NT2/D1 (cell line): Measurements from ENCODE around the gene GPR162.

Experiments
- DNase-seq: peaks from one replicate; pipeline ENCODE4 v3.0.0-alpha.2; 2011; ENCODE audit warnings: low read depth, low spot score
- H3K27me3 ChIP-seq: 2 replicates; pipeline ENCODE4 v1.6.0; 2011; ENCODE audit warnings: mild to moderate bottlenecking; ENCODE audit not compliant: insufficient read length, insufficient read depth
- H3K36me3 ChIP-seq: 2 replicates; pipeline ENCODE4 v1.6.1; 2011; ENCODE audit warnings: mild to moderate bottlenecking, low read length, mixed read lengths; ENCODE audit not compliant: insufficient read depth, insufficient read length
- H3K4me1 ChIP-seq: 2 replicates; pipeline ENCODE4 v1.5.1; 2011; ENCODE audit not compliant: insufficient read depth, insufficient read length
- H3K4me3 ChIP-seq: 2 replicates; pipeline ENCODE4 v1.5.1; 2011; ENCODE audit warnings: low read depth; ENCODE audit not compliant: insufficient read length
- H3K9ac ChIP-seq: 2 replicates; pipeline ENCODE4 v1.6.0; 2011; ENCODE audit warnings: low read depth; ENCODE audit not compliant: insufficient read length
- H3K9me3 ChIP-seq: 2 replicates; pipeline ENCODE4 v1.5.1; 2011; ENCODE audit warnings: mild to moderate bottlenecking, low read length; ENCODE audit not compliant: insufficient read depth
- SUZ12 ChIP-seq: IDR thresholded peaks from 2 replicates; pipeline ENCODE4 v1.6.1; 2011; ENCODE audit not compliant: insufficient read length, insufficient read depth; ENCODE audit errors: extremely low read depth
- YY1 ChIP-seq: IDR thresholded peaks from 2 replicates; pipeline ENCODE4 v1.6.1; 2011; ENCODE audit not compliant: insufficient read length, insufficient read depth
- ZNF274 ChIP-seq: IDR thresholded peaks from 2 replicates; pipeline ENCODE4 v1.6.1; 2011; ENCODE audit warnings: mild to moderate bottlenecking, low read depth, low read length

The GPR162 gene

DNA sequence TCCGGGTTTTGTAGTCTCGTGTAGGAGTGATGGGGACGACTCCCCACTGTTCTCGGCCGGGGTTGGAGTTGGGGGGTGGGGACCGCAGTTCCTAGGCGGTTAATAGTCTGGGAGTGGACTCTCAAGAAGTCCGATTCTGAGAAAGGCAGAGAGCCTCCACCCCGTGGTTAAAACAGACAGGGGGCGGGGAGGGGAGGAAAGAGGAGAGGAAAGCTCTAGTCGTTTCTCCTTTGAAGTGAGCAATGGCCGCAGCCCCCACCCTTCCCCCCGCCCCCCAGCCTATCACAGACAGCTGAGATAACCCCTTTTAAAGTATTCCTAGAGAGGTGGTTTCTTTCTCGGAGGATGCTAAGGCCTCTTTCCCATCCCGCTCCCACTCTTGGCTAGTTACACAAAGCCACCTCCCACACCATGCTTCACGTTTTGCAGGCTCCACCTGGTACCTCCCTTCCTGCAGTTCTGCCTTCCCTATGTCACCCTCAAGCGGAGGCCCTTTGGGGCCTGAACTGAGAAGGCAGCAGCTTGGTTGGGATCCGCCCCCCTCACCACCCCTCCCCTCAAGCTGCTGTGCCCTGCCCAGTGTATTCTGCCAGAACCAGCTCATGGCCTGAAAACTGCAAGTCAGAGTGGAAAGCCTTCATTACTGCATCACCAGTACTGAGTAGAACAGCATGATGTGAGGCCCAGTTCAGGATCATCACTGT, 31.2 kb downstream of the GPR162 start:
- peak overlapping the region; percentile 74 for H3K9ac ChIP-seq
- H3K4me3 ChIP-seq = peak overlapping the region; percentile 90
- H3K27me3 ChIP-seq = no peaks in the 10 kb centered on the region
- no peaks in the 10 kb centered on the region for H3K9me3 ChIP-seq
- no peak for TF ChIP-seq YY1
- no peak for TF ChIP-seq SUZ12
- no peak for TF ChIP-seq ZNF274
- H3K4me1 ChIP-seq = peaks cover 9% of the 10 kb centered on the region
- DNase-seq = no peak
- H3K36me3 ChIP-seq = peaks cover 72% of the 10 kb centered on the region

DNA sequence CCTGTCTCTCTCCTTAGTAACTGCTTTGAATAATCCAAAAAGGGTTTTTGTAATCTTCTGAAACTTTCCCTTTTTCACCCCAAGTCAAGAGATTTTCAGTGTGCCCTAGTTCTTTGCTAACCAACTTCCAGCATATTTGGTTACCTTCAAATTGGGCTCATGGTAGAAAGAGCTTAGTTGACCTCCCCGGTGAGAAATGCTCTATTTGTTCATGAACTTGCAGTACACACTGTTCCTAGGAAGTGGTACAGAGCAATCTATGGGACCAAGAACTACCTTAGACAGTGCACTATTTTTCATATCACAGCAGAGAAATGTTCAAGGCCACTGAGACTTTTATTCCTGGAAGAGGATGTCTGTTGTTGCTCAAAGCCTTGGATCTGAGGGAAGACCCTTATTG, 32.0 kb downstream of the GPR162 start:
- Histone ChIP-seq H3K27me3 (no peaks in the 10 kb centered on the region), H3K9me3 (no peaks in the 10 kb centered on the region), H3K36me3 (peaks cover 73% of the 10 kb centered on the region), H3K4me1 (peaks cover 9% of the 10 kb centered on the region), H3K4me3 (peak overlapping the region; percentile 90), H3K9ac (peak overlapping the region; percentile 74)
- TF ChIP-seq YY1 (no peak), ZNF274 (no peak), SUZ12 (no peak)
- no peak for DNase-seq

DNA sequence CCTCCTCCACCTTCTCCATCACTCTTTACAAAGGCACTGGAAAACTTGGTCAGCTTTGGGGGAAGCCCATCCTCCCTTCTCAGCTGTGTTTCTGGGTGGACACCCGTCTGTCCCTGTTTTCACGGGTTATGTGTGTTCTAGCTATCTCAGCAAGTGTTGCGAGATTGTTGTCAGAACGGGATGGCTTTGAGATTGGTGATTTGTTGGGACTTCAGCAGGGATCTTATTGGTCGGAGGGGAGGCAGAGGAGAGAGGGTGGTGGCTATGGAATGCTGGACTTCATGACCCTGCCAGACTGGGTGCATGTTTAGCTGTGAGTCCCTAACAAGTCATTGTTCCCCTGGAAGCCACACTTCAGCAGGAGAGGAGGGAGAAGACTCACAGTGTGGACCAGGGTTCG, 32.4 kb downstream of the GPR162 start:
- H3K36me3 ChIP-seq = peaks cover 73% of the 10 kb centered on the region
- no peak overlapping the region for H3K4me3 ChIP-seq
- H3K9me3 ChIP-seq = no peaks in the 10 kb centered on the region
- TF ChIP-seq ZNF274 (no peak), SUZ12 (no peak), YY1 (no peak)
- peak overlapping the region; percentile 74 for H3K9ac ChIP-seq
- H3K4me1 ChIP-seq = peaks cover 9% of the 10 kb centered on the region
- H3K27me3 ChIP-seq = no peaks in the 10 kb centered on the region
- DNase-seq = no peak

DNA sequence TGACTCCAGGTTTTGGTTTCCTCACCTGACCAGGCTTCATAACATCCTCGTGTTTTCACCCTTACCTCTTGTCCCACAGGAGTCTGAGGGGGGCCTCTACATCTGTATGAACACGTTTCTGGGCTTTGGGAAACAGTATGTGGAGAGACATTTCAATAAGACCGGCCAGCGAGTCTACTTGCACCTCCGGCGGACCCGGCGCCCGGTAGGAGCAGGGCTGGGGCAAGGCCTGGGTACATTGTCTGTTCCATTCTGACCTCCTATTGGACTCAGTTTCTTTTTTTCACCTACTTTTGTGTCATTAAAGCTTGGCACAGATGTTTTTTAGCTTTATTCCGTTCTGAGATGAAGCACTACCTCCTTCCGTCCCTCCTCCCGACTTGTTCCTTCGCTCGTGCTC, 33.7 kb downstream of the GPR162 start:
- Histone ChIP-seq H3K4me3 (no peak overlapping the region), H3K36me3 (peaks cover 71% of the 10 kb centered on the region), H3K27me3 (no peaks in the 10 kb centered on the region), H3K9me3 (no peaks in the 10 kb centered on the region), H3K9ac (no peak overlapping the region), H3K4me1 (peaks cover 9% of the 10 kb centered on the region)
- DNase-seq = no peak
- no peak for TF ChIP-seq SUZ12
- no peak for TF ChIP-seq ZNF274
- TF ChIP-seq YY1 = no peak

DNA sequence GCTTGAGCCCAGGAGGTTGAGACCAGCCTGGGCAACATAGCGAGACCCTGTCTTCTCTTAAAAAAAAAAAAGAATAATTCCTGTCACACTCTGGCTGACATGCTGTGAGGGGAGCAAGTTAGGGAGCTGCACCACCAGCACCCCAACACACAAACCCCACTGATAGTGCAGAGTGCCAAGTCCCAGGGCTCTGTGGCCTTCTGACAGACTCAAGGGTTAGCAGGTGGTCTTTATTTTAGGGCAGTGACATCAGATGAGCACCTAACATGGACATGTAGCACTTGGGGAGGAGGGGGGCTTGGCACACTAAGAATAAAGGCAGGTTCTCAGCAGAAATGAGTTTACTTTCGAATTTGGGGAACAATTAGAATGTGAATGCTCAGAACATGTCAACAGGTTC, 37.2 kb downstream of the GPR162 start:
- H3K27me3 ChIP-seq = no peaks in the 10 kb centered on the region
- no peak for DNase-seq
- TF ChIP-seq SUZ12 = no peak
- no peak for TF ChIP-seq YY1
- no peak for TF ChIP-seq ZNF274
- no peaks in the 10 kb centered on the region for H3K9me3 ChIP-seq
- peaks cover 98% of the 10 kb centered on the region for H3K36me3 ChIP-seq
- H3K4me3 ChIP-seq = no peak overlapping the region
- peaks cover 5% of the 10 kb centered on the region for H3K4me1 ChIP-seq
- H3K9ac ChIP-seq = no peak overlapping the region

DNA sequence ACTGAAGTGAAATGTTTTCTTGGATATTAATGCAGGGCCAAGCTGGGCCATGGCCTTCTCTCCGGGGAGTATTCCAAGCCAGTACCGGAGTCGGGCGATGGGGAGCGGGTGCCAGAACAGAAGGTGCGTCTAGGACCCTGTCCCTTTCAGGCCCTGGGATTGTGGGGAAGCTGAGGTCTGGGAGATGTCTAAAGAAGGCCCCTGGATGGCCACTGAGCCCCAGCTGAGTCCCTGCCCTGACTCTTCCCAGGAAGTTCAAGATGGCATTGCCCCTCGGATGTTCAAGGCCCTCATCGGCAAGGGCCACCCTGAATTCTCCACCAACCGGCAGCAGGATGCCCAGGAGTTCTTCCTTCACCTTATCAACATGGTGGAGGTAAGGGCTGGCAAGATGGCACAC, 38.5 kb downstream of the GPR162 start:
- H3K4me3 ChIP-seq = no peak overlapping the region
- H3K4me1 ChIP-seq = no peaks in the 10 kb centered on the region
- DNase-seq = no peak
- peaks cover 98% of the 10 kb centered on the region for H3K36me3 ChIP-seq
- TF ChIP-seq YY1 (no peak), ZNF274 (no peak), SUZ12 (no peak)
- H3K9ac ChIP-seq = no peak overlapping the region
- H3K27me3 ChIP-seq = no peaks in the 10 kb centered on the region
- H3K9me3 ChIP-seq = no peaks in the 10 kb centered on the region

DNA sequence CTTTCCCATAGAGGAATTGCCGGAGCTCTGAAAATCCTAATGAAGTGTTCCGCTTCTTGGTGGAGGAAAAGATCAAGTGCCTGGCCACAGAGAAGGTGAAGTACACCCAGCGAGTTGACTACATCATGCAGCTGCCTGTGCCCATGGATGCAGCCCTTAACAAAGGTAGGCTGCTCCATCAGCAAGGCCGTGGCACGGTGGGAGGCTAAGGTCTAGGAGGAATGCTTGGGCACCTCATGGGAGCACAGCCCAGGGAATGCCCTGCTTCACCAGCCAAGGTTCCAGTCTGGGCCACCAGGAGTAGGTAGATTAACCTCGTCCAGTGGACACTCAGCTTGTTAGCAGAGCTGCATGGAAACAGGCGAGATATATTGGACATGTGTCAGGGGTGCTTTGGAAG, 39.3 kb downstream of the GPR162 start:
- H3K4me1 ChIP-seq = peaks cover 5% of the 10 kb centered on the region
- no peaks in the 10 kb centered on the region for H3K27me3 ChIP-seq
- H3K36me3 ChIP-seq = peaks cover 98% of the 10 kb centered on the region
- H3K9me3 ChIP-seq = no peaks in the 10 kb centered on the region
- H3K4me3 ChIP-seq = no peak overlapping the region
- no peak for DNase-seq
- TF ChIP-seq ZNF274 = no peak
- no peak for TF ChIP-seq SUZ12
- TF ChIP-seq YY1 = no peak
- H3K9ac ChIP-seq = no peak overlapping the region

DNA sequence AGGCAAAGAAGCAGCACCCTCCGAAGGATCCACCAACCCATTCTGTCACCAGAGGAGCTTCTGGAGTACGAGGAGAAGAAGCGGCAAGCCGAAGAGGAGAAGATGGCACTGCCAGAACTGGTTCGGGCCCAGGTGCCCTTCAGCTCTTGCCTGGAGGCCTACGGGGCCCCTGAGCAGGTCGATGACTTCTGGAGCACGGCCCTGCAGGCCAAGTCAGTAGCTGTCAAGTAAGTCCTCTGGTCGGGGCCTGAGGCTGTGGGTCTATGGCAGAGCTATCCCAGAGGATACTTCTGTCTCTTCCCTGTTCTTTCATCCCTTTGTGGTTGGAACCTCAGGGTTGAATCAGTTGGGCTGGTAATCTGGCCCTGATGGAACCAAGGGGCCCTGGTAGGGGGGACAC, 39.8 kb downstream of the GPR162 start:
- no peak overlapping the region for H3K4me3 ChIP-seq
- H3K4me1 ChIP-seq = peaks cover 9% of the 10 kb centered on the region
- peaks cover 97% of the 10 kb centered on the region for H3K36me3 ChIP-seq
- H3K9ac ChIP-seq = no peak overlapping the region
- H3K9me3 ChIP-seq = no peaks in the 10 kb centered on the region
- DNase-seq = no peak
- no peak for TF ChIP-seq YY1
- no peak for TF ChIP-seq SUZ12
- TF ChIP-seq ZNF274 = no peak
- H3K27me3 ChIP-seq = no peaks in the 10 kb centered on the region
